Activated CD8-positive, alpha-beta memory T cell treated with anti-CD3 and anti-CD28 coated beads, Interleukin-2, amount 50 U/mL, for 1 hour (primary cell): Measurements from ENCODE around the gene LYRM1.
"Not testable (repeated sequence)": the region's sequence is repeated elsewhere in the genome, so short reads cannot be mapped to it uniquely, and the experiment has no call there.

Experiments used
- DNase-seq: peaks from one replicate; pipeline ENCODE4 v3.0.0-alpha.2; 2020; ENCODE audit errors: extremely low read depth

Gene LYRM1

GRCh38 chr16:20900299-20901067 is at the start of gene LYRM1, which contains the start of gene DCUN1D3:
LYRM1 (plus strand) TSS chr16:20900771; CDS start chr16:20915556, 14,785 bp downstream.
DCUN1D3 (minus strand) TSS chr16:20900358; CDS start chr16:20862538, 37,820 bp downstream.
- DNase-seq, result peak; percentile 79

GRCh38 chr16:20850981-20851380 is 49.6 kb upstream of the LYRM1 start:
- DNase-seq, result no peak

DNA sequence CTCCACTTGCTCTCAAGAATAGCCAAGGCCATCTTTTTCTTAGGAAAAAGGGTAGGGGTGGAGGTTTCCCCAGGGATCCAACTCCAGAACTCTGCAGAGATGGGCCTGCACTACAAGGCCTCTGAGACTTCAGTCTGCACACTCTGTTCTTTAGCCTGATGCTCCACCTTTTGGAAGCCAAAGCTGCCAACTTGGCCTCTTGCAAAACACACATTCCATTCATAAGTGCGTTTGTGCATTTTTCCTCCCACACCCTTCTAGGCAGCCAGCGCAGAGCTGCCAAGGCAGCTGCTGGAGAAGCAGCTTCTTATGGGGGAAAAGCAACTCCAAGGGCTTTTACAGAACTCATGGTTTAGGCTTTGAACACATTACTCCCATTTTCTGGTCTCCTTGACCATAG is 49.0 kb upstream of the LYRM1 start:
- no peak for DNase-seq

GRCh38 chr16:20853143-20853542 is 47.4 kb upstream of the LYRM1 start:
- DNase-seq, result no peak

GRCh38 chr16:20853981-20854620 is 46.5 kb upstream of the LYRM1 start:
- no peak for DNase-seq

GRCh38 chr16:20854963-20855362 is 45.6 kb upstream of the LYRM1 start:
- DNase-seq, result no peak

DNA sequence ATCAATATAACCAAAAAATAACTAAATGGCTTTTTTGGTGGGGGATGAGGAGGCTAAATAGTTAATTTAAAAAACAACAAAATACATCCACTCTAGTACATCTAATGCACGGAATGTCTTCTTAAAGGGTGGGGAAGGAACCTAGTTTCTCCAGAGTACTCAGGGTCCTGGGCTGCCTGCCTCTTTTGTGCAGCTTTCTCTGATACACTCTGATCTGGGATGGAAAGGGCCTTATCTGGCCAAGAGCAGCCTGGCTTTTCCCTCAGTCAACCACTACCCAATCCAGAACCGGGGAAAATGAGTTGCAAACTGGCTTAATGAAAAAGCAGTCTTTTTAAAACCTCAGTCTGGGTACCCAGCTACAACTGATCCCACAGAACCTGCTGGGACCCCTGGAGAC is 43.3 kb upstream of the LYRM1 start:
- DNase-seq, result no peak

GRCh38 chr16:20859229-20859628 is 41.3 kb upstream of the LYRM1 start:
- DNase-seq, result no peak

DNA sequence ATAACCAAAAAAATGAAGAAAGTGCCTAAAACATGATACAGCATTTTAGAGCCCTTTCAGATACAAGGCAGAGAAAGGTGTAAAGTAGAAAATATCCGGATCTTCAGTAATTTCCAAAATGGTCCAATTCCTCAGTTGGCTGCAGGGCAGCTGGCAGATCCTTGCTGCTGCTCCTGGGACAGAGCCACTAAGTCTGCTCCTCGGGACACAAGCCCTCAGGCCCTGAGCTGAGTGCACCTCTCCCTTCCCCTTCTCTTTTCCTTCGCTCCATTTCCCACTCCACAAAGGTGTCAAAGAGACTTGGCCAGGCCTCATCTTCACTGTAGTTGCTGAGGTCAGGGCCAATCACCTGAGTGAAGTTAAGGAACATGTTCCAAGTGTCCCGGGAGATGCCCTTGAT is 40.9 kb upstream of the LYRM1 start:
- no peak for DNase-seq

GRCh38 chr16:20860361-20860760 is 40.2 kb upstream of the LYRM1 start:
- DNase-seq, result no peak

DNA sequence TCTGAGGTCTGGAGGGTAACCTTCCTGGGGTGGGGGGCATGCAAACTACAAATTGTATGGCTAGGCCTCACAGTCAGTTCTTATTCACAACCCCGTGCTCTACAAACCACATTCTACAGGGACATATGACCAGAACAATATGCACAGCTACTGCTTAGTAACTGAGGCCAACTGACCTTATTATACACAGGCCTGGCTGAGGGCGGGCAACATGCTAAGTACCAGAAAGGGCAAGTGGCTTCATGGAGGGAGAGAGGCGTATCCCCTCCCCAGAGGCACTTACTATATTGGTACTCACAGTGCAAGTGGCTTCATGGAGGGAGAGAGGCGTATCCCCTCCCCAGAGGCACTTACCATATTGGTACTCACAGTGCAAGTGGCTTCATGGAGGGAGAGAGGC is 39.6 kb upstream of the LYRM1 start:
- DNase-seq, result not testable (repeated sequence)

- no peak for DNase-seq
Measured at GRCh38 chr16:20862162-20862960, 38.2 kb upstream of the LYRM1 start.

DNA sequence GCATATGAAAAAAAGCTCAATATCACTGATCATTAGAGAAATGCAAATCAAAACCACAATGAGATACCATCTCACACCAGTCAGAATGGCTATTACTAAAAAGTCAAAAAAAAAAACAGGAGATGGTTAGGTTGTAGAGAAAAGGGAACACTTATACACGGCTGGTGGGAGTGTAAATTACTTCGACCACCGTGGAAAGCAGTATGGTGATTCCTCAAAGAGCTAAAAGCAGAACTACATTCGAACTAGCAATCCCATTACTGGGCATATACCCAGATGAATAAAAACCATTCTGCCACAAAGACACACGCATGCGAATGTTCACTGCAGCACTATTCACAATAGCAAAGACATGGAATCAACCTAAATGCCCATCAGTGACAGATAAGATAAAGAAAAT is 36.2 kb upstream of the LYRM1 start:
- not testable (repeated sequence) for DNase-seq

- DNase-seq, result no peak
Measured at GRCh38 chr16:20865420-20866131, 35.0 kb upstream of the LYRM1 start.

DNA sequence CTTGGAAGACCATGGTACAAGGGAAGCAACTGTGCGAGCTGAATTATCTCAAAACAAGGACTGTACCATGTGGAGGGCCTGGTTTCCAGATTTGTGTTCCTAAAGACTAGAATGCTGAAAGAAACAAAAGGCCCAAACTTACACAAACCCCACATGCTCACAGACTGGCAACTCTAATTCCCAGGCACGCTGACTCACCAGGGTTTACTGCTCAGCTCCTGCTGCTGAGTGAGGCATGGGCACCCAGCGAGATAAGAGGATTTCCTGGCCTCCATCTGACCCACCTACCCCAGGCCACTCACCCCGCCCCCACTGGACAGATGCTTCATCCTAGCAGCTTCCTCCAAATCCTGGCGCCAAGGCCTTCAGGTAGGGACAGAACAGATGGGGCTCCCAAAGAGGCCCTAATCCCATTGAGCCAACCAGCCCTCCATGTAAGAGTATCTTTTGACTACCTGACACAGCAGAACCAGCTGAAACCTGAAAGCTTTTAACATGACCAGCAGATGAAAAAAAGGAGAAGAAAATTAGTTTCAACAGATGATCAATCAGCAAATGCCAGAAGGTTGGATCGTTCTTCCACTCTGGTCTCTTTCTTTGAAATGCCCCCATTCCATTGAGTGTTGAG is 34.3 kb upstream of the LYRM1 start:
- DNase-seq, result no peak

DNA sequence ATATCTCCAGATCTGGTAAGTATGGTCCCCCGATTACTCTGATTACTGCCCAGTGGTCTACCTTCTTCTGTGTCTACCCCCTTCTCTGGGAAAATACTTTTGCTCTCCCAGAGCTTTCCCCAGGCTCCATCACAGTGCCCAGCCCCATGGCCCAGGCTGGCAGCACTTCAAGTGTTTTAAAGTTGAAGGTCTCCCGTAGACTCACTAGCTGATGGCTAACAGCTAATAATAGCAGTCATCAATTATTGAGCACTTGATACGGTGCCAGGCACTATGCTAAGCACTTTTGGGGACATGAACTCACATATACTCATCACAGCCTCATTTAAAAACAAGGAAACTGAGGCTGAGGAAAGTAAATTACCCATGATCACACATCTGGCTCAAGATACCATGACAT is 33.8 kb upstream of the LYRM1 start:
- no peak for DNase-seq

- no peak for DNase-seq
Measured at GRCh38 chr16:20867585-20867984, 33.0 kb upstream of the LYRM1 start.

DNA sequence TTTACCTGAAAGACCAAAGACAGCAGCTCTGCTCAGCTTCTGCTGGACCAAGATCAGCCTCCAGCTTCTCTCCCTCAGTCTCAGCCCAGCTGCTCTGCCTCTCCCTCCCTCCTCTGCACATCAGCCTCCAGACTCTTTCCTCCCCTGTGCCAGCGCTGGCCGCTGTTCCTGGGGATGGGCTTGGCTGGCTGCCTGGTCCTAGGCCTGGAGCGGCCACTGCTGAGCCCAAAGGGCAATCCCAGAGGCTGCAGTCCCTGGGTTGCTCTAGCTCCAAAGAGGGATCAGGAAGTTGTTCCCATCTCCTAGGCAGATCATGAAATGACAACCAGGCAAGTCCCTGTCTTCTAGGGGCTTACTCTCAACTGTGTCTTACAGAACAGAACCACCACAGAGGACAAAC is 31.7 kb upstream of the LYRM1 start:
- DNase-seq, result no peak

DNA sequence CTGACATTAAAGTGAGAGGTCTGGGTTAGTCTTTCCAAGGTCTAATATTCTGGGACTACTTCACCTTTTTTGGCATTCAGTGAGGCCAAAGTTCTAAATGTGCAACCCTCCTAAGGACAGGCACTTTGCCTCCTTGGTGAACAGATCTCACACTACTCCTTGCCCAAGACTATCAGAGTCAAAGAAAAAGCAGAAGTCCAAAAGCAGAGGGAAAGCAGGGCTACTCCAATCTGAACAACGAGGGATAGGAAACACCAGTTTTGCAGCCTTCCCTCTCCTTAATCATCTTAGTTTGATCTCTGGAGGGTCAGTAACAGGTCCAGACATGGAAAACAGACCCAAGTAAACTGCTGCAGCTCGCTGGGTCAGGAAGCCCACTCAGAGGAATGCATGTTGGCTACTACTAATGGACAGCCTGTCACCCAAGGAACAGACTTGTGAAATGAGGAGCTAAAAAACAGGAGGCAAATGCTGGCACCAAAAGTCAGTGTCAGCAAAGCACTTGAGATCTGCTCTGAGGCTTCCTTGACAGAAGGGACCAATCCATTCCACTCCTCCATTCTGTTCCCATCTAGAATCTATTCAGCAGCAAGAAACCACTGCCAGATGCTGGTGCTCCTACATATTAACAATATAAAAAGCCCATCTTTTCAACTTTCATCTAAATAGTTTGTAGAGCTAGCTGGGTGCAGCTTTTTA is 30.3 kb upstream of the LYRM1 start:
- DNase-seq, result no peak

GRCh38 chr16:20871258-20871657 is 29.3 kb upstream of the LYRM1 start:
- DNase-seq, result no peak
